ENCODE data around the gene LRRTM2. TPM values are rescaled to one million over a fixed set of nuclear protein-coding genes. Genes with fewer than 3 reads are reported as not detected.
"Not testable (repeated sequence)": the region's sequence is repeated elsewhere in the genome, so short reads cannot be mapped to it uniquely, and the experiment has no call there.

Gene LRRTM2
- total RNA-seq, 4 donors from 2014 or later, result 0.05 to 0.49 (median 0.24) TPM

DNA sequence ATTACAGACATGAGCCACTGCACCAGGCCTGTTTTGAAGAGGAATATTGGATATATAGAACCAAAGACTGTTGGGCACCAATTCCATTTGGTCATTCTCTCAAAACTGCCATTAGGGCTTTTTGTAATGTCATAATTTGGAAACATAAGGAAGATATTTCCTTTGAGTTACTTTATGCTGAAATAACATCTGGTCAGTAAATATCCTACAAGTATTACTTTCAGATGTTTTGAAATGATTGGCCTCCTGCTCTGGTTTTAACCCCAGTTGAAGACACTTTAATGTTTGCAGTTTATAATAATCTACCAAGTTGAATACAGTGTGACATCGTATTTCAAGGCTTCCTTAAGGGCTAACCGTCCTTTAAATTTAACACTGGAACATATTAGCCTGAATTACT, 33.6 kb downstream of the LRRTM2 start:
- H3K9me3 ChIP-seq, result no peaks in the 10 kb centered on the region
- no peaks in the 10 kb centered on the region for H3K27me3 ChIP-seq
- H3K4me3 ChIP-seq, result no peak overlapping the region
- intact Hi-C loops (cut with DNase I; ENCODE audit: low total_unique reads) (no loop called here), in situ Hi-C loops (cut with MboI; ENCODE audit: low sequenced_read_pairs in 4 of 4) (no loop called here)
- H3K36me3 ChIP-seq, result no peaks in the 10 kb centered on the region
- ATAC-seq (no peak), DNase-seq (no peak)
- TF ChIP-seq CTCF (IDR thresholded peaks at IDR 0.05 in 4 of 5, conservative IDR thresholded peaks at IDR 0.05 in 1 of 5) (no peak), POLR2A (IDR thresholded peaks at IDR 0.05) (no peak)
- H3K4me1 ChIP-seq, result peaks cover 59 to 67% of the 10 kb centered on the region in 2 donors
- H3K27ac ChIP-seq, result peak overlapping the region in 1 of 4 donors; percentile 41

GRCh38 chr5:138840103-138840502, 35.0 kb downstream of the LRRTM2 start:
- TF ChIP-seq POLR2A (IDR thresholded peaks at IDR 0.05) (no peak), CTCF (IDR thresholded peaks at IDR 0.05 in 4 of 5, conservative IDR thresholded peaks at IDR 0.05 in 1 of 5) (no peak)
- ATAC-seq (peak; percentile 26 to 60), DNase-seq (no peak)
- Histone ChIP-seq H3K4me3 (no peak overlapping the region), H3K27ac (peak overlapping the region; percentile 6 to 41 (median 32)), H3K36me3 (no peaks in the 10 kb centered on the region), H3K4me1 (peaks cover 55 to 65% of the 10 kb centered on the region in 2 donors), H3K9me3 (no peaks in the 10 kb centered on the region), H3K27me3 (no peaks in the 10 kb centered on the region)
- intact Hi-C loops (cut with DNase I; ENCODE audit: low total_unique reads), result no loop called here
- in situ Hi-C loops (cut with MboI; ENCODE audit: low sequenced_read_pairs in 4 of 4), result no loop called here

- no peak for DNase-seq
- Histone ChIP-seq H3K4me3 (no peak overlapping the region), H3K4me1 (peaks cover 45 to 50% of the 10 kb centered on the region in 2 donors), H3K9me3 (no peaks in the 10 kb centered on the region), H3K36me3 (no peaks in the 10 kb centered on the region), H3K27ac (no peak overlapping the region), H3K27me3 (no peaks in the 10 kb centered on the region)
- intact Hi-C loops (cut with DNase I; ENCODE audit: low total_unique reads), result no loop called here
- in situ Hi-C loops (cut with MboI; ENCODE audit: low sequenced_read_pairs in 4 of 4), result no loop called here
- no peak for ATAC-seq
- TF ChIP-seq CTCF (IDR thresholded peaks at IDR 0.05 in 4 of 5, conservative IDR thresholded peaks at IDR 0.05 in 1 of 5) (no peak), POLR2A (IDR thresholded peaks at IDR 0.05) (no peak)
Measured at GRCh38 chr5:138837160-138837559, 38.0 kb downstream of the LRRTM2 start.

GRCh38 chr5:138834853-138835252, 40.3 kb downstream of the LRRTM2 start:
- peaks cover 33 to 42% of the 10 kb centered on the region in 2 donors for H3K4me1 ChIP-seq
- DNase-seq; intact Hi-C loops (cut with DNase I; ENCODE audit: low total_unique reads); H3K36me3 ChIP-seq; H3K27me3 ChIP-seq; ATAC-seq; in situ Hi-C loops (cut with MboI; ENCODE audit: low sequenced_read_pairs in 4 of 4); H3K4me3 ChIP-seq; H3K27ac ChIP-seq; H3K9me3 ChIP-seq: not testable (repeated sequence)

- no peak for TF ChIP-seq POLR2A (IDR thresholded peaks at IDR 0.05)
- in situ Hi-C loops (cut with MboI; ENCODE audit: low sequenced_read_pairs in 4 of 4) (no loop called here), intact Hi-C loops (cut with DNase I; ENCODE audit: low total_unique reads) (no loop called here)
- Histone ChIP-seq H3K9me3 (no peaks in the 10 kb centered on the region), H3K27me3 (no peaks in the 10 kb centered on the region), H3K4me1 (peaks cover 24 to 35% of the 10 kb centered on the region in 2 donors), H3K36me3 (peaks cover 0 to 6% of the 10 kb centered on the region in 2 donors), H3K4me3 (no peak overlapping the region), H3K27ac (no peak overlapping the region)
- ATAC-seq, result no peak
- no peak for DNase-seq
Measured at GRCh38 chr5:138833726-138834480, 41.2 kb downstream of the LRRTM2 start.

All from gastrocnemius medialis (tissue), 4 donors.